Testis (tissue), 5 donors: ENCODE measurements around the gene DOK1. TPM values are rescaled to one million over a fixed set of nuclear protein-coding genes. Genes with fewer than 3 reads are reported as not detected.

ENCODE experiments used
- DNase-seq: peaks from one replicate; pipeline ENCODE4 v3.0.0-alpha.2; 2019
- H3K27ac ChIP-seq, 2 donors: fragments of 200-600 bp; sonication (generic); one replicate each; pipeline ENCODE4 v1.5.1; 2019
- H3K27me3 ChIP-seq: fragments of 200-600 bp; sonication (generic); one replicate; pipeline ENCODE4 v1.5.1; 2019
- H3K36me3 ChIP-seq: fragments of 200-600 bp; sonication (generic); one replicate; pipeline ENCODE4 v1.5.1; 2017; ENCODE audit warnings: low read depth; ENCODE audit errors: missing control alignments
- H3K4me1 ChIP-seq: fragments of 200-600 bp; sonication (generic); one replicate; pipeline ENCODE4 v1.5.1; 2019
- H3K4me3 ChIP-seq, 2 donors: fragments of 200-600 bp; sonication (generic); one replicate each; pipeline ENCODE4 v1.5.1; 2017 to 2019
- H3K9me3 ChIP-seq: fragments of 200-600 bp; sonication (generic); one replicate; pipeline ENCODE4 v1.5.1; 2017
- CTCF ChIP-seq, 3 experiments: fragments of 450-650 bp in 2 of 3; fragments of 200-600 bp in 1 of 3; sonication (generic) in 1 of 3; IDR thresholded peaks; one replicate each; pipeline ENCODE4 v1.5.1; 2016 to 2019; ENCODE audit warnings: antibody characterized with exemption in 3 of 3, mild to moderate bottlenecking in 2 of 3, moderate library complexity in 1 of 3
- POLR2A ChIP-seq: fragments of 450-650 bp; IDR thresholded peaks from one replicate; pipeline ENCODE4 v1.6.1; 2017; ENCODE audit warnings: antibody characterized with exemption, mild to moderate bottlenecking, moderate library complexity
- WGBS, 2 donors: methylation state at CpG; one replicate each; pipeline ENCODE4 v1.1.5; 2018; 5-methylcytosine and 5-hydroxymethylcytosine counted together
- intact Hi-C: fragments of 100-400 bp; cut with DNase I; formaldehyde crosslinking; loops from one replicate; pipeline ENCODE4 v1.15.1; 2023; ENCODE audit warnings: low total_unique reads
- long read RNA-seq, 2 donors: transcript quantifications; one replicate each; lab custom pipeline, GENCODE V29; 2026
- polyA plus RNA-seq: library from polyadenylated mRNA; stranded (reverse); fragments of 350-450 nt; fragmentation: Illumina TruSeq; extraction: RNeasy Lipid Tissue Mini Kit (QIAGEN cat#74804); gene quantifications from one replicate; pipeline ENCODE4 v1.2.3, GENCODE V29; 2014; ENCODE audit warnings: low read depth, low replicate concordance; ENCODE audit not compliant: insufficient read depth
- total RNA-seq, 2 donors: library from RNA; depleted of rRNA; stranded (reverse); fragments of >200 nt; gene quantifications; one replicate each; pipeline ENCODE4 v1.2.3, GENCODE V29; 2016

Gene DOK1
- total RNA-seq: 10 to 100 TPM; 11.2 to 19.3 TPM
- polyA plus RNA-seq: 9.3 TPM
- long read RNA-seq, donor 1, partial matches to known transcripts: 0 of 4 reads
- long read RNA-seq, donor 1, other reads (novel, unspliced or antisense): 0 of 4 reads
- long read RNA-seq, donor 2: 0 reads

- intact Hi-C loops: no loop called here
- WGBS, 2 donors: 0 to 1% methylated on average over 15 to 56 of the region's 73 CpGs
- H3K4me1 ChIP-seq: peaks cover 21% of the 10 kb centered on the region
Observed at GRCh38 chr2:74553892-74554819, at the start of gene DOK1, which contains the start of gene LOXL3. TSS of gene DOK1 (plus strand) at chr2:74554720. CDS start at chr2:74554755, 35 bp downstream. TSS of gene LOXL3 (minus strand) at chr2:74553942. CDS start at chr2:74552634, 1,308 bp downstream.

GRCh38 chr2:74505448-74506246 is 48.9 kb upstream of the DOK1 start:
- no peak for DNase-seq
- Histone ChIP-seq H3K4me1 (peaks cover 6% of the 10 kb centered on the region), H3K4me3 (no peak overlapping the region), H3K27me3 (no peaks in the 10 kb centered on the region), H3K27ac (no peak overlapping the region), H3K9me3 (no peaks in the 10 kb centered on the region), H3K36me3 (peaks cover 4% of the 10 kb centered on the region)
- intact Hi-C loops: no loop called here
- 92 to 96% methylated on average over 12 to 14 of the region's 14 CpGs for WGBS, 2 donors
- TF ChIP-seq POLR2A (no peak), CTCF (IDR thresholded peaks at IDR 0.05) (no peak)

More at GRCh38 chr2:74553892-74554819, at the start of gene DOK1, which contains the start of gene LOXL3:
- peak; percentile 93 for DNase-seq
- Histone ChIP-seq H3K36me3 (no peaks in the 10 kb centered on the region), H3K4me3 (peak within 1 kb of the TSS; percentile 66 to 73), H3K27me3 (no peaks in the 10 kb centered on the region), H3K9me3 (no peaks in the 10 kb centered on the region), H3K27ac (peak within 1 kb of the TSS; percentile 78 to 86)
- TF ChIP-seq CTCF (IDR thresholded peaks at IDR 0.05) (peak in 1 of 3 experiments; percentile 31), POLR2A (no peak)

- no peaks in the 10 kb centered on the region for H3K27me3 ChIP-seq
- peaks cover 6% of the 10 kb centered on the region for H3K4me1 ChIP-seq
- H3K4me3 ChIP-seq: peak within 1 kb of the TSS; percentile 76 to 80
- DNase-seq: peak; percentile 100
- 0 to 1% methylated on average over 3 to 51 of the region's 56 CpGs for WGBS, 2 donors
- H3K36me3 ChIP-seq: peaks cover 4% of the 10 kb centered on the region
- no peaks in the 10 kb centered on the region for H3K9me3 ChIP-seq
- no peak for TF ChIP-seq POLR2A
- peak in 2 of 3 experiments; percentile 1 to 15 for TF ChIP-seq CTCF (IDR thresholded peaks at IDR 0.05)
- H3K27ac ChIP-seq: peak within 1 kb of the TSS; percentile 99
- intact Hi-C loops: no loop called here
Observed at GRCh38 chr2:74507145-74507925, 47.2 kb upstream of the DOK1 start, which contains the start of gene PCGF1. TSS of gene PCGF1 (minus strand) at chr2:74507695. CDS start at chr2:74507668, 27 bp downstream.

DNA sequence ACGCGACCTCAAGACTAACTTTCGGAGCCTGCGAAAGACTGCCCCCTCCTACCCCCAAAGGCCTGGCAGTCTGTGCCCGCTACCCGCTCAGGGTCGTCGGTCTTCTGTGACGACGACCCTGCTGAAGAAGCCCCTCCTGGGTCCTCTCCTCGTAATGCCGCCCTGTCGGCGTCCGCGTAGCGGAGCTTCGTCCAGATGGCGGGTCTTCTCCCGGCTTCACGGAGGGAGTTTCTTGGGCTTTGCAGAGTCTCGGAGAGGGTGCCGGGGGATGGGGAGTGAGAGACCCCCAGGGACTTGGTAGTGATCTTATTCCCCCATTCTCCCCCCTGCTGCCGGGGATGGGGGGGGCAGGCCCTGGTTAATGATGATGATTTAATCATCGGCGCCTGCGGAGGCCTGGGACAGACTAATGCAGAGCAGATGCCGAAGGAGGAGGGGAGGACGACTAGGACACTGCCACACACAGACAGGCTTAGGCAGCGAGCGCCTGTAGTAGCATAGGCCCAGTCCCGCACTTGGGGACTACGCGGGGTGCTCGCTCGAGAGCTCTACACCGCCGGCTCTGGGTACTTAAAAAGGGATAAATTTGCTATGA is 46.5 kb upstream of the DOK1 start:
- H3K4me1 ChIP-seq: peaks cover 6% of the 10 kb centered on the region
- DNase-seq: peak; percentile 54
- peak overlapping the region; percentile 99 for H3K27ac ChIP-seq
- 10 to 18% methylated on average over 25 to 38 of the region's 38 CpGs for WGBS, 2 donors
- intact Hi-C loops: no loop called here
- no peaks in the 10 kb centered on the region for H3K27me3 ChIP-seq
- H3K4me3 ChIP-seq: peak overlapping the region; percentile 76 to 80
- TF ChIP-seq POLR2A: no peak
- H3K36me3 ChIP-seq: peaks cover 4% of the 10 kb centered on the region
- no peaks in the 10 kb centered on the region for H3K9me3 ChIP-seq
